ENCODE data around the gene RPN2.

Gene RPN2

DNA sequence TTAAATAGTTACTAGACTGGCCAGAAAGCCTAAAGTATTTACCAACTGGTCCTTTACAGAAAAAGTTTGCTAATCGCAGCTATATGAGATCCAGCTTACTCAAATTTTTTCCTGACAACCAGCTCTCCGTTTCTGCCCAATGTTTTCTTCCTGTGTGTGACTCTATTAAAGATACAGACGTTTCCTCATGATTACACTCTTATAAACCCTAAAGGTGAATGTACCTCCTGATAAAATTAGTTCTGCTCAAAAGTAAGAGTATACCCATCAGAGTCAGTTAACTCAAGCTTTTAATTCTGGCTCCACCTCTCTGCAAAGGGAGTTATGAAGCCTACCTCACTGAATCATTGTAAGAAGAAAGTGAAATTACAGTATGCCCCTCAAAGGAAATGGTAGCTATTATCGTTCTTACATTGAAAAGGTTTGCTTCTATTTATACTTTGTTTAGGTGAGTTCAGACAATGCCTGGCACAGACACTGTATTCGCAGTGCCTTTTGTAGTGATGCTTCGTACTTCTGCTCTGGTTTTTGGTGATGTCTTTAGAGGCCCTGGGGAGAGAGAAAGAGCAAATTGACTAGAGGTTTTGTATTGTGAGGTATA is 10.4 kb downstream of the RPN2 start:
- Histone ChIP-seq H3K36me3 (ENCODE audit: control insufficient read depth, insufficient read depth, low read length) (no peaks in the 10 kb centered on the region), H3K9me3 (ENCODE audit: control insufficient read depth, low read length) (no peaks in the 10 kb centered on the region), H3K9ac (ENCODE audit: low read length) (no peak overlapping the region), H3K4me3 (ENCODE audit: low read length) (no peak overlapping the region), H3K4me1 (ENCODE audit: control insufficient read depth, insufficient read depth, low read length) (peaks cover 21% of the 10 kb centered on the region), H3K27me3 (ENCODE audit: control insufficient read depth, insufficient read depth, low read length) (no peaks in the 10 kb centered on the region)

DNA sequence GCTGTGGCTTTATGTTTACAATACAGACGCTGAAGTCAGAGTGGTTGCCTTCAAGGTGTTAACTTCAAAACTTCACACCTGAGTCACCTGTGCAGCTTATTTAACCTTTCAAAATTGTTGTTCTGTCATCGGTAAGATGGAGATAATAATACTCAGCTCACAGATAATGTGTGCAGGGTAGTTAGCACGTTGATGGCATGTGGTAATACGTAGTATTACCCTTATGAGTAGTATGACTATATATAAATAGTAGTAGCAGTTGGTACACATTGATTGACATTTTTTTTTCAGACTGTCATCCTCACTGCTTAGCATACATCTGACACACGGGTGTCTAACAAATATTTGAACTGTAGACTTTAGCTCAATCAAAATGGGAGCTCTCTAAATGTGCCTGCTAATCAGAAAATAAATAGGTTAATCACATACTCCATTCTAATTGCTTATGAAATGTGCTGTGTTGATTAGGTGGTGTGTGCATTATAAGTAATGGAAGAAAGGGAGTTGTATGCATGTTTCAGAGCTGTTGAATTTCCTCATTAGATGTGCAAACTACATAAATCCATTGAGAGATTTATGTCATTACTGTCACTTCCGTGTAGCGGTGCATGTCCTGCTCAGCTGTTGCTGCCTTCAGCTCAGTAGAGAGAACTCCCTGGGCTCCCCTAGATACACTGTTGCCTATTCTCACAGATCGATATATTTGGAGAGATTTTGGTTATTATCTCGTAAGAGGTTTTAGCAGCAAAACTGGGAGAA is 11.4 kb downstream of the RPN2 start:
- Histone ChIP-seq H3K4me3 (ENCODE audit: low read length) (no peak overlapping the region), H3K36me3 (ENCODE audit: control insufficient read depth, insufficient read depth, low read length) (no peaks in the 10 kb centered on the region), H3K4me1 (ENCODE audit: control insufficient read depth, insufficient read depth, low read length) (peaks cover 21% of the 10 kb centered on the region), H3K27me3 (ENCODE audit: control insufficient read depth, insufficient read depth, low read length) (no peaks in the 10 kb centered on the region), H3K9ac (ENCODE audit: low read length) (no peak overlapping the region), H3K9me3 (ENCODE audit: control insufficient read depth, low read length) (no peaks in the 10 kb centered on the region)

DNA sequence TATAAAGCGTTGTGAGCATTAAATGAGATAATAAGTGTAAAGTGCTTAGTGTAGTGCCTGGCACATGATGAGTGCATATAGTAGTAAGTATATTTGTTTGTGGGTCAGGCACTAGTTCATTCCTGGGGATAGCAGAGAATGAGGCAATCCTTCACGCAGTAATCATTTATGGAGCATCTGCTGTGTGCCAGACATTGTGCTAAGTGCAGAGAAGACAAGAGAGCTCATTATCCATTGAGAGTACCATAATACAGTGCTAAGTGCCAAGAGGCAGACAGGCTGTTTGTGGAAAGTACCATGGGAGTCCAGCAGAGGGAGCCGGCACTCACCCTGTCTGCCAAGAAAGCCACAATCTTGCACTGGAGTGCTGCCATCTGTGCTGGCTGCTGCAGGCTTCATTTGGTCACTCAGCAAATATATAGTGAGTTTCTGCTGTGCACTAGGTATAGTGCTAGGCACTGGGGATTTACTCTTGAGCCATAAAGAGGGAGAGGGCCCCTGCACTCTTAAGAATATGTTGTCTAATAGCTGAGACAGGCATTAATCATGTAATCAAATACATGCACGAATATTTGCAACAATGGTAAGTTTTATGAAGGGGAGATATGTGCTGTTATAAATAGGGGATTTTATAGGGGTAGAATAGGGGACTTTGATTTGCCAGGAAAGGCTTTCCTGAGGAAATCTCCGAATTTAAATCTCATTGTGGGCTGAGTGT is 13.2 kb downstream of the RPN2 start:
- H3K36me3 ChIP-seq (ENCODE audit: control insufficient read depth, insufficient read depth, low read length), result no peaks in the 10 kb centered on the region
- no peaks in the 10 kb centered on the region for H3K27me3 ChIP-seq (ENCODE audit: control insufficient read depth, insufficient read depth, low read length)
- no peak overlapping the region for H3K9ac ChIP-seq (ENCODE audit: low read length)
- H3K9me3 ChIP-seq (ENCODE audit: control insufficient read depth, low read length), result no peaks in the 10 kb centered on the region
- no peak overlapping the region for H3K4me3 ChIP-seq (ENCODE audit: low read length)
- H3K4me1 ChIP-seq (ENCODE audit: control insufficient read depth, insufficient read depth, low read length), result peaks cover 21% of the 10 kb centered on the region

DNA sequence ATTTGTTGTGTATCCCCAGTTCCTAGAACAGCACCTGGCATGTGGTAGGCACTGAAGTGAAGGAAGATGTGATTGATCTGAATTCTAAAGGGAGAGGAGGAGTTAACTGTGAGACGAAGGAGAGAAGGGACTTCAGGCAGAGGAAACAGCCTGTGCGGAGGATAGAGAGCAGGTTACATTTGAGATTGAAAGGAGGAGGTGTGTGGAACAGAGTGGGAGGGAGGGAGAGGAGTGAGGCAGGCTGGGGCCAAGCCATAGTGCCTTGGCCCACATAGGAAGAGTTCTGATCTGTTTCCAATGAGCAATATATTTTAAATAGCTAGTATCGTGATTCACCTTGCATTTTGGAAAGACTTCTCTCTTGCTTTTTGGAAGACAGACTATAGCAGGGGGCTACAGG is 14.1 kb downstream of the RPN2 start:
- H3K4me1 ChIP-seq (ENCODE audit: control insufficient read depth, insufficient read depth, low read length), result peaks cover 21% of the 10 kb centered on the region
- no peak overlapping the region for H3K9ac ChIP-seq (ENCODE audit: low read length)
- H3K36me3 ChIP-seq (ENCODE audit: control insufficient read depth, insufficient read depth, low read length), result no peaks in the 10 kb centered on the region

DNA sequence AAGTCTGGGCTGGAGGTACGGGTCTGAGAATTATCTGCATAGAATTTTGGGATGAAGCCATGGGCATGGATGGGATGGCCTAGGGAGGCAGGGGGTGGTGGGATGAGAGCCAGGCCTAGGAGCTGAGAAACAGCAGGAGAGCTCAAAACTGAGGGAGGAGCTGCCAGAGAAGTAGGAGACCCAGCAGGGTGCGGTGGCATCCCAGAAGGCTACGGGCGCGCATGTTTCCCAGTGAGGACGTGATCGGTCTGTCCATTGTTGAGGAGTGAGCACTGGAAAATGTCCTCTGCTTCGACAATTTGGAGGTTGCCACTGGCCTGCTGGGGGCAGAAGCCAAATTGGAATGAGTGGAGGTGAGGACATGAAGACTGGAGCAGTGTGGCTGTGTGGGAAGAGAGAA is 14.7 kb downstream of the RPN2 start:
- H3K27me3 ChIP-seq (ENCODE audit: control insufficient read depth, insufficient read depth, low read length), result no peaks in the 10 kb centered on the region
- H3K9me3 ChIP-seq (ENCODE audit: control insufficient read depth, low read length), result no peaks in the 10 kb centered on the region
- H3K4me3 ChIP-seq (ENCODE audit: low read length), result no peak overlapping the region
- H3K9ac ChIP-seq (ENCODE audit: low read length), result no peak overlapping the region
- no peaks in the 10 kb centered on the region for H3K36me3 ChIP-seq (ENCODE audit: control insufficient read depth, insufficient read depth, low read length)
- peaks cover 18% of the 10 kb centered on the region for H3K4me1 ChIP-seq (ENCODE audit: control insufficient read depth, insufficient read depth, low read length)

More for the DNA sequence above, 14.1 kb downstream of the RPN2 start:
- Histone ChIP-seq H3K4me3 (ENCODE audit: low read length) (no peak overlapping the region), H3K9me3 (ENCODE audit: control insufficient read depth, low read length) (no peaks in the 10 kb centered on the region), H3K27me3 (ENCODE audit: control insufficient read depth, insufficient read depth, low read length) (no peaks in the 10 kb centered on the region)

DNA sequence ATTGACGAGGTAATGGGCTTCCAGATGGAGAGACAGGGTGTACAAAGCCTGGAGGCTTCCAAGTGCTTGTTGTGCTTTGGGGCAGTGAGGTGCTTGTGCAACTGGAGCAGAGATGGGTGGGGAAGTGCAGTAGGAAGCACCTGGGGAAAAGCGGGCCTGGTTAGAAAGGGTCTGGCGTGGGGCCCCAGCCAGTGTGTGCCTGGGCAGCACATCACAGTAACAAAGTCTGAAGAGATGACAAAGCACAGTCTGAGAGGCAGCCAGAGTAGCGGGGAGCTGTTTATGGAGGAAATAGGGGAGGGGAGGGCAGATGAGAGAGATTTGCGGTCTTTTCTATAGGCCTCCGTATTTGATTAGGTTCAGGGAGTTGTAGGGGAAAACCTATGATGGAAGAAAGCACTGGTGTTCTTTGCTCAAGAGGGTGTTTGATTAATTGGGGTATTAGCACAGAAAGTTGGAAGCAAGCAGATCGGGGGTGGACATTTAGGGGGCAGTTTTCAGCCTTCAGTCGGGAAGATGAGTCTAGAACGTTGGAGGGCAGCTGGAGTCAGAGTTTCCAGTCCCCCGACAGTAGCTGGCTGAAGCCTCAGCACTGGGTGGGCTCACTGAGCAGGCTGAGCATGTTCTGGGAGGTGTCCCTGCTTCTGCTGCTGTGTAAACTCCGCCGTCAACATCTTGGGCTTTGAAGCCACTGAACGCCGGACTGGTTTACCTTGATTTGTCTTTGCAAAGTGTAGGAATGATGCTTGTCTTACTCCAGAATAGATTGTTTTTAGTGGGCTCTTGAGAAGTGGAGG is 15.7 kb downstream of the RPN2 start:
- peaks cover 5% of the 10 kb centered on the region for H3K36me3 ChIP-seq (ENCODE audit: control insufficient read depth, insufficient read depth, low read length)
- H3K9ac ChIP-seq (ENCODE audit: low read length), result no peak overlapping the region
- H3K9me3 ChIP-seq (ENCODE audit: control insufficient read depth, low read length), result no peaks in the 10 kb centered on the region
- H3K27me3 ChIP-seq (ENCODE audit: control insufficient read depth, insufficient read depth, low read length), result no peaks in the 10 kb centered on the region
- peaks cover 8% of the 10 kb centered on the region for H3K4me1 ChIP-seq (ENCODE audit: control insufficient read depth, insufficient read depth, low read length)
- H3K4me3 ChIP-seq (ENCODE audit: low read length), result no peak overlapping the region

DNA sequence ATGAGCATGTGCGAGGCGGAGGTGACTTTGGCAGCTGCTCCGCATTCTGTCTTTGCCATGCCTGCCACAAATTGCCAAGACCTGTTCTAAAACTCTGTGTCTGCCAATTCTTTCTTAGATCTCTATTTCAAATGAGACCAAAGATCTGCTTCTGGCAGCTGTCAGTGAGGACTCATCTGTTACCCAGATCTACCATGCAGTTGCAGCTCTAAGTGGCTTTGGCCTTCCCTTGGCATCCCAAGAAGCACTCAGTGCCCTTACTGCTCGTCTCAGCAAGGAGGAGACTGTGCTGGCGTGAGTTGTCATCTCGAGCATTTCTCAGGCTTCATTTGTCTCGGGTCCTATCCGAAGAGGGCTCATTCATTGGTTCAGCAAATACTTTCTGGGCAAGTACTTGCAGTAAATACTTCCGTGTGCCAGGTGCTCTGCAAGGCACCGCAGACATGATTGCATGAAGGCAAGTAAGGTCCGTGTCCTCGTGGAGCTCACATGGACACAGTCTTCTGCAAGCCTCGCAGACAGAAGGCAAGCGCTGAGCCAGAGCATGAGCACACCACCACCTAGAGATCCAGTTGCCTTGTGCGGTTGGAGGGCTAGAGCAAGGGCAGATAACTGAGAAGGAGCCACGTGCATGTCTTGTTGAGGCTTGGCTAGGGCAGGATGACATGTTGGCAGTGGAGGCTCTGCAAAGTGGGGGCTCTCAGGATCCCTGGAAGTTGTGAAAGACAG is 20.0 kb downstream of the RPN2 start:
- H3K4me3 ChIP-seq (ENCODE audit: low read length), result no peak overlapping the region
- H3K4me1 ChIP-seq (ENCODE audit: control insufficient read depth, insufficient read depth, low read length), result no peaks in the 10 kb centered on the region
- H3K9me3 ChIP-seq (ENCODE audit: control insufficient read depth, low read length), result no peaks in the 10 kb centered on the region
- no peaks in the 10 kb centered on the region for H3K27me3 ChIP-seq (ENCODE audit: control insufficient read depth, insufficient read depth, low read length)
- H3K9ac ChIP-seq (ENCODE audit: low read length), result no peak overlapping the region
- peaks cover 6% of the 10 kb centered on the region for H3K36me3 ChIP-seq (ENCODE audit: control insufficient read depth, insufficient read depth, low read length)

DNA sequence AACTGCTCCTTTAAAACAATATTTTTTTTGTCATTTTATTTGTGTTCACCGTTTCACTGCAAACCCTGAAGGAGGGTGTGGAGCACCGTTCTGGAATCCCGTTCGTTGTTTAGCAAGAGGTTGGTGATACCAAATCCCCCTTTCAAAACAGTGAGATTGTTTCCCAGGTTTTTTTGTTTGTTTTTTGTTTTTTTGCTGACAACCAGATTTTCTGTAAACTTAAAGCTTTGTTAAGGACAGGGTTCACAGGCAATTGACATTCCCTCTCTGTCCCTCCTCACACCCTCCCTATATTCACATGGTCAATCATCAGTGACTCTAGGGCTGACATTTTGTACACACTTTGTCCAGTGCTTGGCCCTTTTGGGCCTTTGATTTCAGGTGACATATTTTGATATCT is 21.2 kb downstream of the RPN2 start:
- H3K9me3 ChIP-seq (ENCODE audit: control insufficient read depth, low read length), result no peaks in the 10 kb centered on the region
- H3K9ac ChIP-seq (ENCODE audit: low read length), result no peak overlapping the region
- peaks cover 18% of the 10 kb centered on the region for H3K36me3 ChIP-seq (ENCODE audit: control insufficient read depth, insufficient read depth, low read length)
- no peaks in the 10 kb centered on the region for H3K27me3 ChIP-seq (ENCODE audit: control insufficient read depth, insufficient read depth, low read length)
- no peak overlapping the region for H3K4me3 ChIP-seq (ENCODE audit: low read length)
- H3K4me1 ChIP-seq (ENCODE audit: control insufficient read depth, insufficient read depth, low read length), result no peaks in the 10 kb centered on the region

DNA sequence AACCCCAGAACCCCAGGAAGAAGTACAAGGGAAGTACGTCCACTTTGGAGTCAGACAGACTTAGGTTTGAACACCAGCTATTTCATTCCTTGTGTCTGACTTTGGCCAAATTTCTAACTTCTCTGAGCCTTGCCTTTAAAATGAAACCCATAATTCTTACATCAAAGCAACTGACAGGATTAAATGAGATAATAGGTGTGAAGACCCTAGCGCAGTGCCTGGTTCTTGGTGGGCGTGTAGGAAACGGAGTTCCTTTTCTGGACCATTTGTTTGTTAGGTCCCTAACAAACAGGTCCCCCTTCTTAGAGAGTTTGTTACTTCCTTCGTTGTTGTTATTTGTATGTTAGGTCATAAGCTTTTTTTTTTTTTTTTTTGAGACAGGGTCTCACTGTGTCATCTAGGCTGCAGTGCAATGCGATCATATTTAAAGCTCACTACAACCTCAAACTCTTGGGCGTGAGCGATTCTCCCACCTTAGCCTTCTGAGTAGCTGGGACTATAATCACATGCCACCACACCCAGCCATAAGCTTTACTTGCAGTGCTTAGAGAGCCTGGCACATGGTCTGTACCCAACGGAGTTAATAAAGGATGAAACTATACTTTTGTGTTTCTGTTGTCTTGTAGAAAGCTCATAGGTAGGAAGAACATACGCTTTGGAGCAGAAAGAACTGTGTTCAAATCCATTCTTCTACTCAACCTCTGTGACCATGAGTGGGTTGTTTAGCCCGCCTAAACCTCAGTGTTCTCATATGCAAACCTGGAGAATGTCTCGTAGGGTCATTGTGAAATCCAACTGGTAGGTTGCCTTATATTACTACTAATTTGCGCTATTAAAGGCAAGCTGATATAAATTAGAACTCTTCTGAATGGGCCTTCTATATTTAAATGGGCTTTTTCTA is 22.0 kb downstream of the RPN2 start:
- no peak overlapping the region for H3K4me3 ChIP-seq (ENCODE audit: low read length)
- no peaks in the 10 kb centered on the region for H3K4me1 ChIP-seq (ENCODE audit: control insufficient read depth, insufficient read depth, low read length)
- H3K27me3 ChIP-seq (ENCODE audit: control insufficient read depth, insufficient read depth, low read length), result no peaks in the 10 kb centered on the region
- H3K9ac ChIP-seq (ENCODE audit: low read length), result no peak overlapping the region
- peaks cover 18% of the 10 kb centered on the region for H3K36me3 ChIP-seq (ENCODE audit: control insufficient read depth, insufficient read depth, low read length)
- H3K9me3 ChIP-seq (ENCODE audit: control insufficient read depth, low read length), result no peaks in the 10 kb centered on the region

DNA sequence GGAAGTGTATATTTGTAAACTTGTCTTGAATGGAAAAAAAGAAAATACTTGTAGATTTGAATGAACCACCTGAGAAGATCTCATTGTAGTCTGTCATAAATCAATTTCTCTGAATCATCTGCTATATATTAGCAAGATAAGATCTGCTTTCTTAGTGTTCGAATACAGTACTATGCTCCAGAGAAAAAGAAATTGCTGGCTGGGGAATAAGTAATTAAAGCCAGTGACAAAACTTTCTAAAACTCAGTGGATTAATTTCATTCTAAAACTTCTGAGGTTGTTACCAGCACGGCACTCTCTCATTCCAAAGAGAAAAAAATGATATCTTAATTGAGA is 22.7 kb downstream of the RPN2 start:
- H3K27me3 ChIP-seq (ENCODE audit: control insufficient read depth, insufficient read depth, low read length), result no peaks in the 10 kb centered on the region
- no peak overlapping the region for H3K9ac ChIP-seq (ENCODE audit: low read length)
- no peaks in the 10 kb centered on the region for H3K9me3 ChIP-seq (ENCODE audit: control insufficient read depth, low read length)
- no peaks in the 10 kb centered on the region for H3K4me1 ChIP-seq (ENCODE audit: control insufficient read depth, insufficient read depth, low read length)
- H3K36me3 ChIP-seq (ENCODE audit: control insufficient read depth, insufficient read depth, low read length), result peaks cover 18% of the 10 kb centered on the region
- H3K4me3 ChIP-seq (ENCODE audit: low read length), result no peak overlapping the region
